ENCODE results near the gene ASXL1. TPM values are rescaled to one million over a fixed set of nuclear protein-coding genes. Genes with fewer than 3 reads are reported as not detected.

The ASXL1 gene
- total RNA-seq, 1 experiment from 2014 or later: 52.2 TPM

GRCh38 chr20:32368925-32369324 lies 10.8 kb downstream of the ASXL1 start:
- Histone ChIP-seq H3K79me2 (ENCODE audit: insufficient read depth, low read length) (peaks cover 89% of the 10 kb centered on the region), H3K27me3 (ENCODE audit: insufficient read depth, low read length) (no peaks in the 10 kb centered on the region), H3K4me2 (ENCODE audit: low read length) (no peak overlapping the region), H3K9me3 (ENCODE audit: control insufficient read depth in 1 of 2, insufficient read depth in 1 of 2, low read depth in 1 of 2, low read length in 2 of 2) (no peaks in the 10 kb centered on the region), H3K4me3 (replicated peaks in 1 of 2; ENCODE audit: low read depth in 1 of 2, low read length in 2 of 2) (no peak overlapping the region), H4K20me1 (ENCODE audit: insufficient read depth) (0 out of 2 replicates have a peak, but pooled peaks cover 5% of the 10 kb centered on the region), H2AFZ (ENCODE audit: low read depth, low read length, poor library complexity, severe bottlenecking) (no peak overlapping the region), H3K36me3 (ENCODE audit: control insufficient read depth in 1 of 2, insufficient read depth in 2 of 2, low read length in 2 of 2) (peaks cover 7 to 19% of the 10 kb centered on the region in 2 experiments), H3K27ac (ENCODE audit: low read depth, low read length) (no peak overlapping the region), H3K9me2 (ENCODE audit: insufficient read depth) (no peaks in the 10 kb centered on the region), H3K4me1 (ENCODE audit: control insufficient read depth in 1 of 2, insufficient read depth in 2 of 2, low read length in 2 of 2) (no peaks in the 10 kb centered on the region), H3K9ac (ENCODE audit: low read length) (no peak overlapping the region)
- no peak for TF ChIP-seq EGR1 (IDR thresholded peaks at IDR 0.05; ENCODE audit: low read depth)
- TF ChIP-seq POLR2A (IDR thresholded peaks at IDR 0.05; ENCODE audit: borderline replicate concordance, extremely low read depth, insufficient read depth, insufficient read length): no peak
- no peak for TF ChIP-seq JUND (IDR thresholded peaks at IDR 0.05)
- TF ChIP-seq, protein P1, sequence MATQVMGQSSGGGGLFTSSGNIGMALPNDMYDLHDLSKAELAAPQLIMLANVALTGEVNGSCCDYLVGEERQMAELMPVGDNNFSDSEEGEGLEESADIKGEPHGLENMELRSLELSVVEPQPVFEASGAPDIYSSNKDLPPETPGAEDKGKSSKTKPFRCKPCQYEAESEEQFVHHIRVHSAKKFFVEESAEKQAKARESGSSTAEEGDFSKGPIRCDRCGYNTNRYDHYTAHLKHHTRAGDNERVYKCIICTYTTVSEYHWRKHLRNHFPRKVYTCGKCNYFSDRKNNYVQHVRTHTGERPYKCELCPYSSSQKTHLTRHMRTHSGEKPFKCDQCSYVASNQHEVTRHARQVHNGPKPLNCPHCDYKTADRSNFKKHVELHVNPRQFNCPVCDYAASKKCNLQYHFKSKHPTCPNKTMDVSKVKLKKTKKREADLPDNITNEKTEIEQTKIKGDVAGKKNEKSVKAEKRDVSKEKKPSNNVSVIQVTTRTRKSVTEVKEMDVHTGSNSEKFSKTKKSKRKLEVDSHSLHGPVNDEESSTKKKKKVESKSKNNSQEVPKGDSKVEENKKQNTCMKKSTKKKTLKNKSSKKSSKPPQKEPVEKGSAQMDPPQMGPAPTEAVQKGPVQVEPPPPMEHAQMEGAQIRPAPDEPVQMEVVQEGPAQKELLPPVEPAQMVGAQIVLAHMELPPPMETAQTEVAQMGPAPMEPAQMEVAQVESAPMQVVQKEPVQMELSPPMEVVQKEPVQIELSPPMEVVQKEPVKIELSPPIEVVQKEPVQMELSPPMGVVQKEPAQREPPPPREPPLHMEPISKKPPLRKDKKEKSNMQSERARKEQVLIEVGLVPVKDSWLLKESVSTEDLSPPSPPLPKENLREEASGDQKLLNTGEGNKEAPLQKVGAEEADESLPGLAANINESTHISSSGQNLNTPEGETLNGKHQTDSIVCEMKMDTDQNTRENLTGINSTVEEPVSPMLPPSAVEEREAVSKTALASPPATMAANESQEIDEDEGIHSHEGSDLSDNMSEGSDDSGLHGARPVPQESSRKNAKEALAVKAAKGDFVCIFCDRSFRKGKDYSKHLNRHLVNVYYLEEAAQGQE (IDR thresholded peaks at IDR 0.05; ENCODE audit: low read depth): no peak
- no peak for TF ChIP-seq YY1 (IDR thresholded peaks at IDR 0.05; ENCODE audit: extremely low read depth, insufficient replicate concordance, low read depth, low read length)
- no peak for TF ChIP-seq SRF (IDR thresholded peaks at IDR 0.05; ENCODE audit: low read depth)
- TF ChIP-seq CEBPB (IDR thresholded peaks at IDR 0.05; ENCODE audit: low read depth): no peak
- no peak for TF ChIP-seq FOSL1 (IDR thresholded peaks at IDR 0.05; ENCODE audit: low read depth)
- TF ChIP-seq SP1 (IDR thresholded peaks at IDR 0.05; ENCODE audit: low read depth): no peak
- no peak for TF ChIP-seq SIN3A (IDR thresholded peaks at IDR 0.05; ENCODE audit: low read depth)
- no peak for TF ChIP-seq ZNF274 (IDR thresholded peaks at IDR 0.05; ENCODE audit: low read depth, low read length)
- no peak for TF ChIP-seq MAX (IDR thresholded peaks at IDR 0.05)
- TF ChIP-seq ATF3 (IDR thresholded peaks at IDR 0.05): no peak
- no peak for TF ChIP-seq TCF7L2 (IDR thresholded peaks at IDR 0.05; ENCODE audit: borderline replicate concordance, extremely low read depth, insufficient read depth, insufficient read length)
- DNase-seq (ENCODE audit: low read depth, low spot score): no peak
- no peak for ATAC-seq
- intact Hi-C loops (cut with micrococcal nuclease): no loop called here
- RAD21 ChIA-PET (ENCODE audit: low non-redundant PET in 1 of 2, low total read pairs in 2 of 2, uncharacterized antibody in 2 of 2, unreplicated experiment in 2 of 2): no interaction called here
- POLR2A ChIA-PET: no interaction called here
- CTCF ChIA-PET: no interaction called here
- BruUV-seq (replicated peaks): no TSS peak
